Aorta (tissue), 5 donors: ENCODE measurements around the gene MINDY4. TPM values are rescaled to one million over a fixed set of nuclear protein-coding genes. Genes with fewer than 3 reads are reported as not detected.
"Not testable (repeated sequence)": the region's sequence is repeated elsewhere in the genome, so short reads cannot be mapped to it uniquely, and the experiment has no call there.

Source experiments
- ATAC-seq: fragments of 200-7000 bp; cut with Tn5 transposase; one replicate; pipeline ENCODE4 v1.9.1; 2022; ENCODE audit warnings: moderate library complexity; ENCODE audit not compliant: low FRiP score
- DNase-seq, 2 donors: peaks; one replicate each; pipeline ENCODE4 v3.0.0-alpha.2; 2020
- H3K27ac ChIP-seq, 2 donors: one replicate each; pipeline ENCODE4 v1.5.1; 2013; ENCODE audit warnings: low read length in 2 of 2, mild to moderate bottlenecking in 2 of 2, moderate library complexity in 2 of 2, control low read depth in 1 of 2, inconsistent platforms in 1 of 2, low read depth in 1 of 2
- H3K27me3 ChIP-seq, 2 donors: one replicate each; pipeline ENCODE4 v1.6.1; 2013; ENCODE audit warnings: control low read depth in 1 of 2, low read length in 1 of 2, mild to moderate bottlenecking in 1 of 2, moderate library complexity in 1 of 2; ENCODE audit not compliant: insufficient read depth in 2 of 2, control insufficient read depth in 1 of 2
- H3K36me3 ChIP-seq, 2 donors: one replicate each; pipeline ENCODE4 v1.6.1; 2013; ENCODE audit warnings: control low read depth in 1 of 2, low read length in 1 of 2, mild to moderate bottlenecking in 1 of 2; ENCODE audit not compliant: insufficient read depth in 2 of 2, control insufficient read depth in 1 of 2
- H3K4me1 ChIP-seq, 2 donors: one replicate each; pipeline ENCODE4 v1.6.1; 2013; ENCODE audit warnings: low read length in 2 of 2, control low read depth in 1 of 2, mild to moderate bottlenecking in 1 of 2, moderate library complexity in 1 of 2; ENCODE audit not compliant: insufficient read depth in 2 of 2, control insufficient read depth in 1 of 2
- H3K4me3 ChIP-seq, 2 donors: one replicate each; pipeline ENCODE4 v1.5.1; 2013; ENCODE audit warnings: low read length in 2 of 2, control low read depth in 1 of 2, mild to moderate bottlenecking in 1 of 2
- H3K9me3 ChIP-seq: one replicate; pipeline ENCODE4 v1.6.1; 2013; ENCODE audit warnings: mild to moderate bottlenecking, low read length; ENCODE audit not compliant: control insufficient read depth
- WGBS, 2 donors: extraction: QIAGEN DNeasy Blood & Tissue Kit; methylation state at CpG; one replicate each; pipeline ENCODE4 v1.1.7; 2013; 5-methylcytosine and 5-hydroxymethylcytosine counted together
- intact Hi-C, 2 donors: fragments of 100-400 bp; cut with DNase I; formaldehyde crosslinking; loops; one replicate each; pipeline versions ENCODE4 v1.14.2 to v1.15.0; 2022
- polyA plus RNA-seq, 2 donors: library from polyadenylated mRNA; stranded (reverse); fragments of 200-250 nt; gene quantifications; one replicate each; pipeline ENCODE4 v1.2.3, GENCODE V29; 2013
- total RNA-seq, 2 donors: library from RNA; stranded (reverse); fragmentation: NEBNext Ultra II Directional; extraction: Animal tissue kit (Norgen Biotek cat#: 25700); gene quantifications; one replicate each; pipeline ENCODE4 v1.2.1, GENCODE V29; 2021
- donor health status: healthy with polysubstance abuse.
- donor health status: Bipolar disorder and iron deficiency.
- donor health status: DM: no; HTN: no; CAD: no.
- donor health status: DM: no; HTN: no; CAD: no.
- donor health status: DM: yes; HTN: yes; CAD: no.

Gene MINDY4
- total and polyA plus RNA-seq, 4 donors, result 3.1 to 26.1 (median 21.2) TPM

DNA sequence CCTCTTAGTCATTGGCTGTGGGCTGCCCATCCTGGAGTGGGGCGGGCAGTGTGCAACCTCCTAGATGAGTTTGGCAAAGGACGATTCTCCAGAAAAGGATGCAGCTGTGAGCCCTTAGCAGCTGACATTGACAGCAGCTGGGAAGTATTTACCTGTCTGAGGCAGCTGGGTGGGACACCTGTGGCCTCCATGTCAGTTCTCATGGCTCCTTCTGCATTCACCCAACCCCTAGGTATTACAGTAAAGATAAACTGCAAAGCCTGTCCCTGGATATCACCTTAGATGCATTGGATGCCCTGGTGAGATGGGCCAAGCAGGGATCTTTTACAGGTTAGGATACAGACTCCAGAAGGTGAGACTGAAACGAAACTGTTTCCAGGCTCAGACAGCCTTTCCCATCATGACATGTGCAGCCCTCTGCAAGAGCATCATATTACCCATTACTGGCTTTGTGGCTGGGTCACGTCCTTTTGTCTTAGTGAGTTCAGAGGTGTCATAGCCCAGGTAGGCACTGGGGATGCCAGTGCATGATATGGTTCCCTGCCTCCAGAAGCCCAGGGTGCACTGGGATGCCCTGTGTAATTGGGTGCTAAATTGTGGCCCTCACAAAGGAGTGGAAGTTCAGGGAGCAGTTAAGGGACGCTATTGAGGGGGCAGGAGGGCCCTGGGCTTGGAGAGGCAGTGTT is 28.9 kb downstream of the MINDY4 start:
- ATAC-seq, result no peak
- 52 to 55% methylated on average over 5 of the region's 5 CpGs for WGBS, 2 donors

DNA sequence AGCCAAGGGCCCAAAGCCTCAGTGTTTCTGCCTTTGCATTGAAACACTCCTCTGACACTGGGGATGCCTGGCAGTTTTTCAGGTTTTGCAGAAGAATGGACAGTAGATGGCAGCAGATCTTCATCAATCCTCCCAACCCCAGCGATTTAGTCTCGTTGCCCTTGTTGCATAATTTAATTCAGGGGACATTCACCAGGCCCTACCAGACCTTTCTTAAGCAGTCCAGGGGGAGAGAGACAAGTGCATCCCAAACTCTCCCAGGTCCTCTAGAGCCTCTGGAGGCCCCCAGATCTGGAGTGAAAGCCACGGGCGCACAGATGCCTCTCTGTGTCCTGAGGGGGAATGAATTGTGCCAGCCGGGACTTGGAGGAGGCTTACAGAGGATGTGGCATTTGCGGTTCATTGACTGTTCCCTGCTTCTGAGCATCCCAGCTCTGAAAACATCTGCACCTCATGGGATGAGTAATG is 29.6 kb downstream of the MINDY4 start:
- ATAC-seq (peak; percentile 86), DNase-seq (no peak)
- Histone ChIP-seq H3K4me3 (no peak overlapping the region), H3K4me1 (peaks cover 4 to 16% of the 10 kb centered on the region in 2 donors), H3K27me3 (no peaks in the 10 kb centered on the region), H3K36me3 (no peaks in the 10 kb centered on the region), H3K9me3 (no peaks in the 10 kb centered on the region), H3K27ac (peak overlapping the region in 1 of 2 donors; percentile 92)
- WGBS, 2 donors, result 11 to 21% methylated on average over 6 of the region's 6 CpGs
- intact Hi-C loops, result loop anchor here (1.0 to 5.0 kb wide), 6 partner anchors 51 to 322 kb away; partner anchors contain the start of gene AQP1 (in 1 of the 2)

More for the DNA sequence above, 28.9 kb downstream of the MINDY4 start:
- Histone ChIP-seq H3K27ac (peak overlapping the region in 1 of 2 donors; percentile 49), H3K4me3 (no peak overlapping the region), H3K36me3 (no peaks in the 10 kb centered on the region), H3K27me3 (no peaks in the 10 kb centered on the region), H3K4me1 (peaks cover 4 to 9% of the 10 kb centered on the region in 2 donors), H3K9me3 (no peaks in the 10 kb centered on the region)
- no peak for DNase-seq
- intact Hi-C loops, result loop anchor here (1.0 to 10.0 kb wide), 7 partner anchors 52 to 945 kb away; partner anchors contain the start of gene AQP1 (in 1 of the 2)

DNA sequence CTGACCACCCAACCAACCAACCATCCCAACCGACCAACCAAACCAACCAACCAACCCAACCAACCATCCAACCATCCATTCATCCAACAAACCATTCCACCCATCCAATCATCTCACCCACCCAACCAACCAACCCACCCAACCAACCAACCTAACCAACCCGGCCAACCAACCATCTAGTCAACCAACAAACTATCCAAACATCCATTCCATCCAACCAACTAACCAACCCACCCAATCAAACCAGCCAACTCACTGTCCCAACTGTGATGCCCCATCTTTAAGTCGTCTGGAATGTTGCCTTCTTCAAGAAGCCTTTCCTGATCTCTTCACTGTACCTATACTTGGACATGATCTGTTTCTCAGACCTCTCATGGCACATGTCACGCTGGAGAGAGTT is 31.6 kb downstream of the MINDY4 start:
- WGBS, 2 donors, result 94 to 98% methylated on average over 4 of the region's 4 CpGs
- Histone ChIP-seq H3K9me3 (no peaks in the 10 kb centered on the region), H3K27ac (peak overlapping the region in 1 of 2 donors; percentile 20), H3K36me3 (no peaks in the 10 kb centered on the region), H3K4me1 (peaks cover 2 to 21% of the 10 kb centered on the region in 2 donors), H3K4me3 (no peak overlapping the region), H3K27me3 (no peaks in the 10 kb centered on the region)
- intact Hi-C loops, result loop anchor here in 1 of 2 donors (5.0 kb wide), 3 partner anchors 49 to 319 kb away; partner anchors contain the start of gene AQP1
- no peak for ATAC-seq
- DNase-seq, result no peak

DNA sequence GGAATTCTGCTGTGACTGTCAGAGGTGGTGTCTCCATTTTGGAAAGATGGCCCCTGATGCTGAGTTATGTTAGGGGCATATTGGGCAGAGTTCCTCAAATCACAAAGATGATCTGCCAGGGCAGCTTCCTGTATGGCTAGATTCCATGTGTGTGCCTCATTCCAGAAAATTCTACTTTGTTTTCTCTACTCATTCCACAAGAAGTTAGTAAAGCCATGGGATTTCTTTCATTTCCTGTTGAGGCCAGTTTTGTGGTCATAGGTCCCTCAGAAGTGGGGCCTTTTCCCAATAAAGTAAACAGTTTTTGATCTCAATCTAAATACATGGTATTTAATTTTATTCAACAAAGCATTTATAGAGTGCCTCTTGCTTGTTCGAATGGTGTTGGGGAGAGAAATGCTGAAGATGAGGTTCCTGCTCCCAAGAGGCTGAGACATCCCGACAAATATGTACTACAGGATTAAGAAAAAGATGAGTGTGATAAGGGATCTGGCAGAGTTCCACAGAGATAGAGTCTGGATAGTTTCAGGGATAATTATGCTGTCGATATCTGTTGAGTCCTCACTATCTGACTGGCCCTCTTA is 33.0 kb downstream of the MINDY4 start:
- WGBS, 2 donors, result 14 to 15% methylated on average over 3 of the region's 3 CpGs
- Histone ChIP-seq H3K36me3 (no peaks in the 10 kb centered on the region), H3K9me3 (no peaks in the 10 kb centered on the region), H3K27ac (peak overlapping the region; percentile 58 to 96), H3K4me3 (no peak overlapping the region), H3K27me3 (no peaks in the 10 kb centered on the region), H3K4me1 (peaks cover 2 to 18% of the 10 kb centered on the region in 2 donors)
- intact Hi-C loops, result loop anchor here (1.0 to 5.0 kb wide), 5 partner anchors 41 to 318 kb away; partner anchors contain the start of gene AQP1 (in 1 of the 2)
- ATAC-seq (no peak), DNase-seq (no peak)

DNA sequence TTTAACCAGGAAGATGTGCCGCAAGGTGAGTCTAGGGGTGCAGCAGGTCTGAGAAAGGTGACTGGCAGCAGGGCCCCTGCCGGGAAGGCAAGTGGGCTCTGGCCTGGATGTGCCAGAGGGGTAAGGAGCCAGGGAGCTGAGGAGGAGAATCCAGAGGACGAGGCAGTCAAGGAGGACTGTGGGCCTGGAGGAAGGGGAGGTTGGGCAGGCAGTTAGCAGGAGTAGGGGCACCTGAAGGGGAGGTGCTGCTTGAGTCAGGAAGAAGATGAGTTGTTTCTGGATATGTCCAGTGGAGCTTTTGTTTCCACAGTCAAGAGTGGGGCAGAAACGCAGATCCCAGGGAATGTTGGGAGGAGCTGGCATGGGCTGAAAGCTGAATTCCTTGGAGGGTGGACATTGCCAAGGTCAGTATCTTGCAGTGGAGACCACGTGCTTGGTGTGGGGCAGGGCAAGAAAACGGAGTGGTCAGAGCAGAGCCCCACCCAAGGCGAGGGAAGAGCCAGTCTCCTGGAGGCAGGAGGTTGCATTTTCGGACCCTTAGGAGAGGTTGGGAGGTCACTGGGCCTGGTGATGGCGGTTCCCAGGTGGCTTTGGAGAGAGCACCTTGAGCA is 34.0 kb downstream of the MINDY4 start:
- intact Hi-C loops, result loop anchor here in 1 of 2 donors (2.0 kb wide), 1 partner anchor 110 kb away; no protein-coding TSS in a partner anchor
- no peaks in the 10 kb centered on the region for H3K9me3 ChIP-seq
- 38 to 41% methylated on average over 9 of the region's 9 CpGs for WGBS, 2 donors
- H3K36me3 ChIP-seq, result no peaks in the 10 kb centered on the region
- H3K4me1 ChIP-seq, result peaks cover 2 to 17% of the 10 kb centered on the region in 2 donors
- DNase-seq (no peak), ATAC-seq (peak; percentile 27)
- H3K27me3 ChIP-seq, result no peaks in the 10 kb centered on the region
- no peak overlapping the region for H3K4me3 ChIP-seq
- H3K27ac ChIP-seq, result peak overlapping the region; percentile 57 to 87

DNA sequence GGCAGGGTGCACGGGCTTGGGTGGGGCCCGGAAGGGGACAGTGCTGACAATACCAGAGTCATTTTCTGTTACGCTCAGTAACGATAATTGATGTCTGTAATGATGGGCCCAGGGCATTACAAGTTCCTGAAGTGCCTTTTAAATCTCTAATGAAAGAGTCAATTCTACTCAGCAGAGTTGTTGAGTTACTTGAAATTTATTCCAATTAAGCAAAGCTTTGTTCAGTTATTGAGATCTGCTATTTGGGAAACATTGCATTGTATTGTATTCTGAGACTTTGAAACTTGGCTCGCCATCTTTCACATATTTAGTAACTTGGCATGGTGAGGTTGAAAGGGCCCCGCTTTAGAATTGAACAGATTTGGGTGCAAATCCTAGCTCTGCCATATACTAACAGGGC is 34.7 kb downstream of the MINDY4 start:
- Histone ChIP-seq H3K4me1 (peaks cover 2 to 17% of the 10 kb centered on the region in 2 donors), H3K4me3 (no peak overlapping the region), H3K27me3 (no peaks in the 10 kb centered on the region), H3K9me3 (no peaks in the 10 kb centered on the region), H3K36me3 (no peaks in the 10 kb centered on the region), H3K27ac (peak overlapping the region; percentile 46 to 63)
- no peak for DNase-seq
- WGBS, 2 donors, result 67 to 70% methylated on average over 6 of the region's 6 CpGs
- ATAC-seq, result no peak
- intact Hi-C loops, result loop anchor here in 1 of 2 donors (2.0 kb wide), 1 partner anchor 109 kb away; no protein-coding TSS in a partner anchor

DNA sequence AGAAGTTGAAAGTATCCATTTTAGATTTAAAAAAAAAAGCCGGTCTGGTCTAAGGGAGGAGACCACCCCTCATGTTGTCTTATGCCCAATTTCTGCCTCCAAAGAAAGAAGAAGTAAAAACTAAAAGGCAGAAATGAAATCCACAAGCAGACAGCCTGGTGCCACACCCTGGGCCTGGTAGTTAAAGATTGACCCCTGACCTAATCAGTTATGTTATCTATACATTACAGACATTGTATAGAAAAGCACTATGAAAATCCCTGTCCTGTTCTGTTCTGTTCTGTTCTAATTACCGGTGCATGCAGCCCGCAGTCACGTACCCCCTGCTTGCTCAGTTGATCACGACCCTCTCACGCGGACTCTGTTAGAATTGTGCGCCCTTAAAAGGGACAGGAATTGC is 36.3 kb downstream of the MINDY4 start:
- ATAC-seq, DNase-seq, H3K27ac ChIP-seq, H3K27me3 ChIP-seq, intact Hi-C loops, H3K36me3 ChIP-seq, H3K4me3 ChIP-seq, H3K9me3 ChIP-seq: not testable (repeated sequence)
- peaks cover 2 to 18% of the 10 kb centered on the region in 2 donors for H3K4me1 ChIP-seq
- 97 to 98% methylated on average over 8 of the region's 8 CpGs for WGBS, 2 donors

DNA sequence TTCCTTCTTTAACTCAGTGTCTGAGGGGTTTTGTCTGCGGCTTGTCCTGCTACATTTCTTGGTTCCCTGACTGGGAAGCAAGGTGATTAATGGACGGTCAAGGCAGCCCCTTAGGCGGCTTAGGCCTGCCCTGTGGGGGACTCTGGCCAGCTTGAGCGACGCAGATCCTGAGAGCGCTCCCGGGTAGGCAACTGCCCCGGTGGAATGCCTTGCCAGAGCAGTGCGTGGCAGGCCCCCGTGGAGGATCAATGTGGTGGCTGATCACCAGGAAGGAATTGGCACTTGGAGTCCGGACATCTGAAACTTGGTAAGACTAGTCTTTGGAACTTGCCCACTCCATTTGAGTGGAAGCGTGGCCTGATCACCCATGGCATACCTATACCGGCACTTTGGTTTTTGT is 36.7 kb downstream of the MINDY4 start:
- peaks cover 2 to 22% of the 10 kb centered on the region in 2 donors for H3K4me1 ChIP-seq
- H3K36me3 ChIP-seq, H3K9me3 ChIP-seq, H3K4me3 ChIP-seq, H3K27ac ChIP-seq, intact Hi-C loops, DNase-seq, ATAC-seq, H3K27me3 ChIP-seq: not testable (repeated sequence)
- WGBS, 2 donors, result 94 to 99% methylated on average over 13 of the region's 13 CpGs
